K562 (cell line): Measurements from ENCODE around the gene SCAMP1. TPM values are rescaled to one million over a fixed set of nuclear protein-coding genes. Genes with fewer than 3 reads are reported as not detected.

Source experiments
- BHLHE40 ChIP-seq: IDR thresholded peaks from 2 replicates; pipeline ENCODE4 v1.6.1; 2011; ENCODE audit warnings: low read length, improper control_type of control experiment
- BRF1 ChIP-seq: IDR thresholded peaks from 3 replicates; pipeline ENCODE4 v1.6.1; 2011; ENCODE audit warnings: borderline replicate concordance, mild to moderate bottlenecking; ENCODE audit not compliant: insufficient read length; ENCODE audit errors: extremely low read depth
- CREM ChIP-seq: IDR thresholded peaks from 2 replicates; pipeline ENCODE4 v1.6.1; 2014; ENCODE audit warnings: antibody characterized with exemption, low read depth
- E2F3 ChIP-seq: fragments of 250-450 bp; sonication (Bioruptor Pico); IDR thresholded peaks from 2 replicates; pipeline ENCODE4 v1.4.0; 2020; ENCODE audit warnings: mild to moderate bottlenecking
- ESRRB ChIP-seq: fragments of 250-450 bp; sonication (Bioruptor Pico); IDR thresholded peaks from 2 replicates; pipeline ENCODE4 v1.5.0; 2020; ENCODE audit warnings: mild to moderate bottlenecking, moderate library complexity, borderline replicate concordance
- KDM5B ChIP-seq: fragments of 200-600 bp; sonication (generic); IDR thresholded peaks from 2 replicates; pipeline ENCODE4 v1.6.1; 2012; ENCODE audit warnings: low read depth, mild to moderate bottlenecking, moderate library complexity, low read length, control low read depth, inconsistent platforms; ENCODE audit not compliant: insufficient replicate concordance
- MAFF ChIP-seq: IDR thresholded peaks from 2 replicates; pipeline ENCODE4 v1.6.1; 2012; ENCODE audit warnings: low read length, improper control_type of control experiment
- NFE2L1 ChIP-seq: fragments of 450-650 bp; IDR thresholded peaks from 2 replicates; pipeline ENCODE4 v1.6.1; 2016; ENCODE audit warnings: missing genetic modification characterization, low read depth, mild to moderate bottlenecking, missing compliant biosample characterization, moderate library complexity, borderline replicate concordance
- PRPF4 ChIP-seq: fragments of 200-400 bp; formaldehyde crosslinking; IDR thresholded peaks from one replicate; pipeline ENCODE4 v1.6.1; 2017; ENCODE audit warnings: low read length, low read depth, mild to moderate bottlenecking; ENCODE audit not compliant: insufficient read depth, poor library complexity, severe bottlenecking
- SMAD1 ChIP-seq: fragments of 150-350 bp; IDR thresholded peaks from 2 replicates; pipeline ENCODE4 v1.6.1; 2014; ENCODE audit warnings: low read length, low read depth; ENCODE audit not compliant: partially characterized antibody
- SMARCE1 ChIP-seq: fragments of 450-650 bp; IDR thresholded peaks from 2 replicates; pipeline ENCODE4 v1.7.1; 2016; ENCODE audit warnings: mild to moderate bottlenecking
- YY1 ChIP-seq, 3 experiments: IDR thresholded peaks; 2 replicates each; pipeline ENCODE4 v1.6.1; 2011; ENCODE audit warnings: low read length in 2 of 3, mild to moderate bottlenecking in 2 of 3, moderate library complexity in 2 of 3, borderline replicate concordance in 1 of 3, control low read depth in 1 of 3, low read depth in 1 of 3; ENCODE audit not compliant: insufficient read depth in 3 of 3, insufficient replicate concordance in 2 of 3, control insufficient read depth in 1 of 3, insufficient read length in 1 of 3; ENCODE audit errors: extremely low read depth in 1 of 3
- ZC3H8 ChIP-seq: fragments of 450-650 bp; IDR thresholded peaks from 2 replicates; pipeline ENCODE4 v1.6.1; 2017
- ZFP36 ChIP-seq: fragments of 150-350 bp; IDR thresholded peaks from 2 replicates; pipeline ENCODE4 v1.6.1; 2018; ENCODE audit warnings: low read length, low read depth; ENCODE audit not compliant: partially characterized antibody
- ZNF232 ChIP-seq: sonication (generic); formaldehyde crosslinking; IDR thresholded peaks from 2 replicates; pipeline ENCODE4 v1.8.0; 2022; ENCODE audit warnings: mild to moderate bottlenecking, missing genetic modification reagents
- ZNF354B ChIP-seq: fragments of 250-450 bp; sonication (Bioruptor Pico); IDR thresholded peaks from 2 replicates; pipeline ENCODE4 v1.4.0; 2020
- ZNF384 ChIP-seq: IDR thresholded peaks from 2 replicates; pipeline ENCODE4 v1.6.1; 2012; ENCODE audit warnings: low read depth, low read length, improper control_type of control experiment
- ZNF445 ChIP-seq: fragments of 250-450 bp; sonication (Bioruptor Pico); IDR thresholded peaks from 2 replicates; pipeline ENCODE4 v1.4.0; 2020; ENCODE audit warnings: low read depth, mild to moderate bottlenecking, moderate library complexity
- ZNF507 ChIP-seq: conservative IDR thresholded peaks from 2 replicates; pipeline ENCODE4 v1.6.1; 2017; ENCODE audit warnings: missing genetic modification characterization, missing compliant biosample characterization
- ZNF609 ChIP-seq: sonication (generic); formaldehyde crosslinking; IDR thresholded peaks from 2 replicates; pipeline ENCODE4 v1.8.1; 2023; ENCODE audit warnings: missing genetic modification reagents, mild to moderate bottlenecking, borderline replicate concordance
- ZNF764 ChIP-seq: fragments of 250-450 bp; sonication (Bioruptor Pico); IDR thresholded peaks from 2 replicates; pipeline ENCODE4 v1.4.0; 2020; ENCODE audit warnings: low read depth, mild to moderate bottlenecking, moderate library complexity
- ZNF785 ChIP-seq: fragments of 250-450 bp; sonication (Bioruptor Pico); IDR thresholded peaks from 2 replicates; pipeline ENCODE4 v1.4.0; 2020; ENCODE audit warnings: mild to moderate bottlenecking
- polyA plus RNA-seq, 8 experiments: library from polyadenylated mRNA; depleted of rRNA in 4 of 8; stranded (reverse) in 5 of 8; unstranded in 3 of 8; fragments of >200 nt; fragmentation: Nextera tagmentation in 2 of 8; fragmentation: Illumina TruSeq in 1 of 8; extraction: Ambion mirVana in 2 of 8; extraction: Trizol in 1 of 8; gene quantifications; 2 replicates each; pipeline versions ENCODE4 v1.2.1 to v1.2.3, GENCODE V29; 2011 to 2014; ENCODE audit warnings: inconsistent platforms in 1 of 8, missing spikeins in 1 of 8
- total RNA-seq, 7 experiments: library from RNA; depleted of rRNA in 6 of 7; stranded (reverse); fragments of >200 nt in 6 of 7; fragmentation: Illumina TruSeq in 2 of 7; extraction: Trizol in 2 of 7; gene quantifications; 2 replicates each; pipeline versions ENCODE4 v1.2.1 to v1.2.3, GENCODE V29; 2011 to 2021; ENCODE audit warnings: low replicate concordance in 1 of 7
- TF ChIP-seq, protein P1 (sequence below): fragments of 450-650 bp; formaldehyde crosslinking; IDR thresholded peaks from 2 replicates; pipeline ENCODE4 v1.4.0; 2020; ENCODE audit warnings: mild to moderate bottlenecking, moderate library complexity

SCAMP1 gene
- total and polyA plus RNA-seq, 9 of the 15 experiments (the other 6 are each of a cell fraction or from before 2014, with no cell fraction given) = 5.4 to 23.9 (median 13.8) TPM

GRCh38 chr5:78359831-78360673, at the start of gene SCAMP1 (continued):
- TF ChIP-seq, protein P1, sequence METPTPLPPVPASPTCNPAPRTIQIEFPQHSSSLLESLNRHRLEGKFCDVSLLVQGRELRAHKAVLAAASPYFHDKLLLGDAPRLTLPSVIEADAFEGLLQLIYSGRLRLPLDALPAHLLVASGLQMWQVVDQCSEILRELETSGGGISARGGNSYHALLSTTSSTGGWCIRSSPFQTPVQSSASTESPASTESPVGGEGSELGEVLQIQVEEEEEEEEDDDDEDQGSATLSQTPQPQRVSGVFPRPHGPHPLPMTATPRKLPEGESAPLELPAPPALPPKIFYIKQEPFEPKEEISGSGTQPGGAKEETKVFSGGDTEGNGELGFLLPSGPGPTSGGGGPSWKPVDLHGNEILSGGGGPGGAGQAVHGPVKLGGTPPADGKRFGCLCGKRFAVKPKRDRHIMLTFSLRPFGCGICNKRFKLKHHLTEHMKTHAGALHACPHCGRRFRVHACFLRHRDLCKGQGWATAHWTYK (CRISPR knock-in tag) = no peak
- no peak for TF ChIP-seq PRPF4
- TF ChIP-seq ZNF785 (CRISPR knock-in tag) = no peak
- TF ChIP-seq NFE2L1 (tag) = no peak
- 0 out of 2 replicates have a peak, but pooled peaks have one; percentile 39 for TF ChIP-seq SMARCE1
- TF ChIP-seq ZNF764 (CRISPR knock-in tag) = no peak
- TF ChIP-seq ZNF384 = no peak
- TF ChIP-seq SMAD1 = peak; percentile 27
- TF ChIP-seq YY1 (IDR thresholded peaks at IDR 0.05; ENCODE audit: borderline replicate concordance in 1 of 3, control insufficient read depth in 1 of 3, extremely low read depth in 1 of 3, insufficient read depth in 3 of 3, insufficient read length in 1 of 3, insufficient replicate concordance in 2 of 3, low read depth in 1 of 3, low read length in 2 of 3) = peak in 2 of 3 experiments; percentile 66 to 78
- no peak for TF ChIP-seq MAFF
- no peak for TF ChIP-seq ZC3H8
- no peak for TF ChIP-seq ZFP36
- TF ChIP-seq CREM = peak; percentile 90
- TF ChIP-seq ESRRB (CRISPR knock-in tag) = no peak
- no peak for TF ChIP-seq ZNF609
- TF ChIP-seq ZNF507 (tag) = no peak
- TF ChIP-seq E2F3 = no peak
- TF ChIP-seq BRF1 = no peak
- no peak; the same call in 1 of the 2 replicates for TF ChIP-seq ZNF232 (CRISPR knock-in tag)
- TF ChIP-seq KDM5B = peak; percentile 62
- no peak for TF ChIP-seq ZNF354B (CRISPR knock-in tag)
- no peak for TF ChIP-seq ZNF445
- no peak for TF ChIP-seq BHLHE40
